GF-D8 (cell line): Measurements from ENCODE around the gene B9D1.
A peak's percentile ranks its signal among the peaks of the same experiment; 100 is the strongest.

Source experiments
- DNase-seq: peaks from one replicate; lab custom pipeline; 2025; lab: John Stamatoyannopoulos, UW

B9D1 gene

GRCh38 chr17:19302791-19303331, 59.7 kb downstream of the B9D1 start:
- DNase-seq: peak; percentile 0

- DNase-seq: no peak
Observed at GRCh38 chr17:19301973-19302372, 60.5 kb downstream of the B9D1 start.

- DNase-seq: no peak
Observed at GRCh38 chr17:19301274-19301951, 61.1 kb downstream of the B9D1 start.

GRCh38 chr17:19299866-19300265, 62.7 kb downstream of the B9D1 start:
- DNase-seq: no peak

- DNase-seq: no peak
Observed at GRCh38 chr17:19299214-19299747, 63.2 kb downstream of the B9D1 start.

GRCh38 chr17:19298569-19299213, 63.8 kb downstream of the B9D1 start:
- no peak for DNase-seq

GRCh38 chr17:19296786-19297778, 65.4 kb downstream of the B9D1 start:
- DNase-seq: no peak

GRCh38 chr17:19295473-19296135, 66.9 kb downstream of the B9D1 start:
- DNase-seq: no peak

- DNase-seq: no peak
Observed at GRCh38 chr17:19294443-19294842, 68.1 kb downstream of the B9D1 start.
